Pancreas (tissue), 10 donors: ENCODE results near the gene CHPT1. TPM values are rescaled to one million over a fixed set of nuclear protein-coding genes. Genes with fewer than 3 reads are reported as not detected.

Source experiments
- ATAC-seq, 4 donors: fragments of 200-7000 bp; cut with Tn5 transposase; one replicate each; pipeline versions ENCODE4 v1.8.0 to v1.9.1; 2020; ENCODE audit warnings: mild to moderate bottlenecking in 4 of 4, moderate library complexity in 4 of 4
- DNase-seq, 6 donors: peaks; one replicate each; pipeline ENCODE4 v3.0.0-alpha.2; 2020
- FAIRE-seq: peaks from 2 replicates; lab custom pipeline; 2012; peaks lifted over from hg19 to GRCh38; lab: Jason Lieb, UNC
- H3K27ac ChIP-seq, 4 donors: fragments of 200-600 bp; sonication (generic); 1 replicate in 3 of 4; 2 replicates in 1 of 4; pipeline versions ENCODE4 v1.5.0 to v1.8.0; 2020
- H3K27me3 ChIP-seq, 4 donors: fragments of 200-600 bp; one replicate each; pipeline ENCODE4 v1.8.0; 2021
- H3K36me3 ChIP-seq, 3 donors: fragments of 200-600 bp; sonication (generic) in 1 of 3; one replicate each; pipeline versions ENCODE4 v1.5.0 to v1.8.0; 2020 to 2021
- H3K4me1 ChIP-seq, 3 donors: fragments of 200-600 bp; one replicate each; pipeline ENCODE4 v1.8.0; 2021
- H3K4me3 ChIP-seq, 4 donors: fragments of 200-600 bp; sonication (generic) in 2 of 4; one replicate each; pipeline versions ENCODE4 v1.5.0 to v1.8.0; 2020 to 2021
- H3K9me3 ChIP-seq, 4 donors: fragments of 200-600 bp; one replicate each; pipeline ENCODE4 v1.8.0; 2021
- CTCF ChIP-seq, 4 donors: fragments of 200-600 bp; sonication (generic) in 3 of 4; IDR thresholded peaks; one replicate each; pipeline versions ENCODE4 v1.5.0 to v1.8.0; 2021; ENCODE audit warnings: antibody characterized with exemption in 4 of 4
- WGBS, 2 donors: extraction: QIAGEN DNeasy Blood & Tissue Kit; methylation state at CpG; one replicate each; pipeline ENCODE4 v1.1.7; 2013; 5-methylcytosine and 5-hydroxymethylcytosine counted together
- intact Hi-C, 3 donors: fragments of 100-400 bp; cut with DNase I; formaldehyde crosslinking; loops; one replicate each; pipeline versions ENCODE4 v1.11.1 to v1.14.2; 2022
- polyA plus RNA-seq, 2 donors: library from polyadenylated mRNA; stranded (reverse); fragments of 200-250 nt; gene quantifications; one replicate each; pipeline ENCODE4 v1.2.3, GENCODE V29; 2013
- total RNA-seq, 6 donors: library from RNA; stranded (reverse); fragmentation: NEBNext Ultra II Directional in 4 of 6; extraction: Animal tissue kit (Norgen Biotek cat#: 25700) in 4 of 6; gene quantifications; one replicate each; pipeline versions ENCODE4 v1.2.1 to v1.2.4, GENCODE V29; 2021 to 2023
- donor health status: healthy with polysubstance abuse.
- donor health status: DM: no; HTN: no; CAD: no; lungs with moderate emphysema.
- donor health status: DM: no; HTN: no; CAD: no.
- donor health status: control.
- donor health status: control.
- donor health status: Bipolar disorder and iron deficiency.
- donor health status: DM: yes; HTN: yes; CAD: no.
- donor health status: DM: no; HTN: no; CAD: no.
- donor health status: DM: no; HTN: no; CAD: no.
- donor health status: DM: yes; HTN: yes; CAD: no.

CHPT1 gene
- total and polyA plus RNA-seq, 8 donors = 10.3 to 27.3 (median 14.2) TPM

- Histone ChIP-seq H3K27ac (no peak overlapping the region), H3K27me3 (no peaks in the 10 kb centered on the region), H3K36me3 (no peaks in the 10 kb centered on the region), H3K9me3 (no peaks in the 10 kb centered on the region), H3K4me1 (peaks cover 0 to 5% (median 0%) of the 10 kb centered on the region in 3 donors), H3K4me3 (no peak overlapping the region)
- intact Hi-C loops = no loop called here
- TF ChIP-seq CTCF (IDR thresholded peaks at IDR 0.05) = no peak
- 93 to 95% methylated on average over 6 of the region's 6 CpGs for WGBS, 2 donors
- FAIRE-seq = no peak
- ATAC-seq = no peak
- DNase-seq = no peak
These were observed 40.0 kb downstream of the CHPT1 start for GRCh38 chr12:101737476-101737875.

GRCh38 chr12:101738920-101739665 lies 41.7 kb downstream of the CHPT1 start, which contains the start of gene SYCP3:
TSS of gene SYCP3 (minus strand) at chr12:101739462. CDS start at chr12:101737935, 1,527 bp downstream.
- Histone ChIP-seq H3K36me3 (peaks cover 0 to 6% (median 0%) of the 10 kb centered on the region in 3 donors), H3K9me3 (no peaks in the 10 kb centered on the region), H3K27me3 (no peaks in the 10 kb centered on the region), H3K4me3 (no peak within 1 kb of the TSS), H3K4me1 (no peaks in the 10 kb centered on the region), H3K27ac (no peak within 1 kb of the TSS)
- intact Hi-C loops = no loop called here
- ATAC-seq = no peak
- peak in 2 of 6 donors; percentile 20 to 44 for DNase-seq
- WGBS, 2 donors = 98% methylated on average over 54 to 57 of the region's 57 CpGs
- no peak for TF ChIP-seq CTCF (IDR thresholded peaks at IDR 0.05)
- FAIRE-seq = no peak

GRCh38 chr12:101740566-101740965 lies 43.1 kb downstream of the CHPT1 start:
- WGBS, 2 donors = 94 to 95% methylated on average over 5 of the region's 5 CpGs
- H3K9me3 ChIP-seq = no peaks in the 10 kb centered on the region
- no peak for ATAC-seq
- H3K27me3 ChIP-seq = no peaks in the 10 kb centered on the region
- no peak for TF ChIP-seq CTCF (IDR thresholded peaks at IDR 0.05)
- peaks cover 0 to 2% (median 0%) of the 10 kb centered on the region in 3 donors for H3K4me1 ChIP-seq
- intact Hi-C loops = no loop called here
- H3K4me3 ChIP-seq = no peak overlapping the region
- no peak for FAIRE-seq
- no peak overlapping the region for H3K27ac ChIP-seq
- H3K36me3 ChIP-seq = peaks cover 0 to 7% (median 0%) of the 10 kb centered on the region in 3 donors
- DNase-seq = no peak

GRCh38 chr12:101740980-101741379 lies 43.5 kb downstream of the CHPT1 start:
- no peaks in the 10 kb centered on the region for H3K27me3 ChIP-seq
- H3K27ac ChIP-seq = no peak overlapping the region
- TF ChIP-seq CTCF (IDR thresholded peaks at IDR 0.05) = no peak
- DNase-seq (no peak), ATAC-seq (no peak), FAIRE-seq (no peak)
- H3K4me3 ChIP-seq = no peak overlapping the region
- H3K4me1 ChIP-seq = peaks cover 0 to 6% (median 0%) of the 10 kb centered on the region in 3 donors
- H3K9me3 ChIP-seq = no peaks in the 10 kb centered on the region
- peaks cover 0 to 7% (median 0%) of the 10 kb centered on the region in 3 donors for H3K36me3 ChIP-seq
- intact Hi-C loops = no loop called here
- 87 to 88% methylated on average over 5 of the region's 5 CpGs for WGBS, 2 donors

- Histone ChIP-seq H3K27ac (no peak overlapping the region), H3K27me3 (no peaks in the 10 kb centered on the region), H3K36me3 (peaks cover 0 to 7% (median 0%) of the 10 kb centered on the region in 3 donors), H3K4me3 (no peak overlapping the region), H3K9me3 (no peaks in the 10 kb centered on the region), H3K4me1 (peaks cover 4 to 21% (median 5%) of the 10 kb centered on the region in 3 donors)
- no peak for DNase-seq
- WGBS, 2 donors = 90 to 96% methylated on average over 1 of the region's 1 CpG
- ATAC-seq = no peak
- no peak for TF ChIP-seq CTCF (IDR thresholded peaks at IDR 0.05)
- FAIRE-seq = no peak
- intact Hi-C loops = no loop called here
These were observed 45.8 kb downstream of the CHPT1 start for GRCh38 chr12:101743242-101743641.
